GM19238 (cell line): Measurements from ENCODE around the gene PLA2G1B.

Source experiments
- DNase-seq: peaks from one replicate; pipeline ENCODE4 v3.0.0; 2011; ENCODE audit warnings: low spot score; ENCODE audit not compliant: insufficient read length

The PLA2G1B gene

DNA sequence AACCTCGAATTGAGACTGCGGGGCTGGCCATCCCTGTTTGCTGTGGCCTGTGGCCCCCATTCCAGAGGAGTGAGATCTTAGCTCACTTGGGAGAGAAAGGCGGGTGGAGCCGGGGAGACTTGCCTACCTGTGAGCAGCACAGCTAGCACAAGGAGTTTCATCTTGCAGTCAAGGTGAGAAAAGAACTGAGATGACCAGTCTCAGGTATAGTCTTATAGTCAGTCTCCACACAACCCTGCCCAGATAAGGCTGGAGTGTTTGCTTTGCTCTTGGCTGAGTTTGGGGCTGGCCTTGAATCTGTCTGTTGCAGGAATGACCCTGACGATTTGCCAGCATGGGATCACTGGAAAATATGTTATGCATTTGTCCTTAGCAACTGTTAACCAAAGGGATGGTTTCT is at the start of gene PLA2G1B:
Gene PLA2G1B, minus strand, starts transcription at position 187 of the 400 bp plus-strand sequence. Its CDS starts 26 bp downstream, at position 161.
- no peak for DNase-seq

DNA sequence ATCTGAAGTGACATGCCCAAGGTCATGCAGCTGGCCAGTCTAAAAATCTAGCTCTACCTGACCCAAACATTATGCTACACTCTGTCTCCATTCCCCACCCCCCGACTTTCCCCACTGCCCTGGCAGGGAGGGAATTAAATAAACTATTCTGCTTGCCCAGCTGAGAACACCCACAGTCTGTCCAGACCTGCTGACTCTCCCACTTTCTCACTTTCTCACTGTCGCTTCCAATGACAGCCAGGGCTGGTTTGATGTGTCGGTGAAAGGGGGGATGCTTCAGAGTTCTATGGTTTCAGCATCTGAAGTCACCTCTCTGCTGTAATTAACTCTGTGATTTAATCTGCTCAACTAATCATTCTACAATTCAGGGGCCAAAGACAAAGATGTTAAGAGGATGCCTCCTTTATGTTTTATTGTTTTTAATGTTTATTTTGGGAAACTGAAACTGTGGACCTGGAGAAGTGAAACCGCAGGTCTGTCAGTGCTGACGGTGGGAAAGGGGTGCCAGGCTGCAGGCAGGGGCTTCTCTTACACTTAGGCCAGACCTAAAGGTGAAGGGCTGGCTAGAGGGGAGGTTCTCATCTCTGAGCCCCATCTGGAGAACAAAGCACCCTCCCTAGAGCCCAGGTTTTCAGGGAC is 49.5 kb upstream of the PLA2G1B start:
- DNase-seq: no peak

- DNase-seq: no peak
Measured at GRCh38 chr12:120376416-120376815, 48.8 kb upstream of the PLA2G1B start.

GRCh38 chr12:120376009-120376408 is 48.4 kb upstream of the PLA2G1B start:
- no peak for DNase-seq

GRCh38 chr12:120373683-120374082 is 46.1 kb upstream of the PLA2G1B start:
- DNase-seq: no peak

GRCh38 chr12:120370343-120371243 is 43.0 kb upstream of the PLA2G1B start:
- no peak for DNase-seq

- DNase-seq: no peak
Measured at GRCh38 chr12:120369603-120370342, 42.2 kb upstream of the PLA2G1B start.

GRCh38 chr12:120368789-120369602 is 41.4 kb upstream of the PLA2G1B start, which contains the start of gene MSI1:
TSS of gene MSI1 (minus strand) at chr12:120369164. CDS start at chr12:120369091, 73 bp downstream.
- DNase-seq: no peak

DNA sequence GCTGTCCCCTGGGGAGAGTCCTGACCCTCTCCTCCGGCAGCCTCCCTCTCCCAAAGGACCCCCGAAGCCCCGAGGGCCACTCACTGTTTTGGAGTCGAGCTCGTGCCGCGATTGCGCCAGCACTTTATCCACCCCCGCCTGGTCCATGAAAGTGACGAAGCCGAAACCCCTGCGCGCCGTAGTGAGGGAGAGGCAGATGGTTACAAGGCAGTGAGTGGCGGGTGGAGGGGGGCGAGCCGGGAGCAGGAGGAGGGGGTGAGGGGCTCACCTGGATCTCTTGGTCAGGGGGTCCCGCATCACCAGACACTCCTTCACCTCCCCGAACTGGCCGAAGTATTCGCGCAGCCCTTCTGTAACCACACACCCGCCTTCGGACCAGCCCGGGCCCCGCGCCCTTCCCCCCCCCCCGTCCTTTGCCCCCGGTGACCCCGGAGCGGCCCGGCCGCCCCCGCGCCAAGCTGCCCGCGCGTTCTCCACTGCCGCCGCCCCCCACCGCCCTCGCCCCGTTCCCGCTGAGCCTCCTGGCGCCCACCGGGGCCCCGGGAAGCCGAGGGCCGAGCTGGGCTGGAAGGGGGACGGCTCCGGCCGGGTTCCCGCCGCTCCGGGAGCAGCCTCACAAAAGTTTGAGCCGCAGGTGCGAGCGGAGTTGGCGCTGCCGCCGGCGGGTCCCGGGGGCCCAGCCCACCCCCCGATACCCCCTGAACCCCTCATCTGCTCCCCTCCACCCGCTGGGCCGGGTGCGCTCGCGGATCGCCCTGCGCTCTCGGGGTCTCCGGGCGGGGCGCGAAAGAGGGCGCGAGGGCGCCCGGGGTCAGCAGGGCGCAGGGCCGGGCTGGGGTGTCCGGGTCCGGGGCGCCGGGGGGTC is 40.6 kb upstream of the PLA2G1B start:
- no peak for DNase-seq

- DNase-seq: no peak
Measured at GRCh38 chr12:120367233-120367923, 39.8 kb upstream of the PLA2G1B start.

DNA sequence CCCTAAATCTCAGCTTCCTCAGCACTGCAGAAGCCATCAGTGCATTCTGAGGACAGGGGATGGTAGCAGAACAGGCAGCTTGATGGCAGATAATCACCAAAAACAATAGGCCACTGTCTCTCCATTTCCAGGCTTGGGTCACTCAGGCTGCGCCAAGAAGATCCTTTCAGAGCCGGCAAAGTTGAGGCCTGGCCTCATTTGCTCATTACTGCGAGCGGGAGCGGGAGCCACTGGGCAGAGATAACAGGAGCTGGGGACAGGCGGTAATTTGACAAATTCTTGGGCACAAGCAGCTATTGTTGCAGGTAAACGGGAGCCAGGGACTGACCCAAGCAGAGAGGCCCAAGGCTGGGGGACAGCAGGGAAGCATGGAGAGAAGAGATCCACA is 39.3 kb upstream of the PLA2G1B start:
- no peak for DNase-seq

- no peak for DNase-seq
Measured at GRCh38 chr12:120366341-120366705, 38.7 kb upstream of the PLA2G1B start.

DNA sequence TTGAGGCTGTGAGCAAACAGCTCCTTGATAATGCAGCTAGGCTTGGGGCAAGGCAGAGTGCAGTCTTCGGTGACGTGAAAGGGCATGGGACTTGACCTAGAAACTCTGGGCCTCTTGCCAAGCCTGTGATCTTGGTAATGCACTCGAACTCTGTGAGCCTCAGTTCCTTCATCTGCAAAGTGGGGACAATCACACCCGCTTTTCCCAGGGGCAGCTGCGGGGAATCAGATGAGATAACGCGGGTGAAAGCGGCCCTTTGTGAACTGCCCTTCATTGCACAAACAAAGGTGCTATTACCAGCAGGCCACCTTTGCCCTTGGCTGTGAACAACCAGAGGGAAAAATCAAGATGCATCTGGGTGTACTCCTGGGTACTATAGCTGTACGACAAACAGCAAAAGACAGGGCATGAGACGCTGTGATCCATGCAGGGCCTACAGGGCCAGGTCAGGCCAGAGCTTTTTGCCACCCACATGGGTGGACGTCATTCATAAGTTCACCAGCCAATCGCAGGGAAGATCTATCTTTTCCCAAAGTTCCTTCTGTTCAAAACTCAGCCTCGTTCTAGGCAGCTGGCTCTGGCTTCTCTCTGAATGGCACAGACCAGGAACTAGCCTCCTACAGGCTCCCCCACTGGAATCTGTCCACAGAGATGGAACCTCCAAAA is 38.2 kb upstream of the PLA2G1B start:
- no peak for DNase-seq

DNA sequence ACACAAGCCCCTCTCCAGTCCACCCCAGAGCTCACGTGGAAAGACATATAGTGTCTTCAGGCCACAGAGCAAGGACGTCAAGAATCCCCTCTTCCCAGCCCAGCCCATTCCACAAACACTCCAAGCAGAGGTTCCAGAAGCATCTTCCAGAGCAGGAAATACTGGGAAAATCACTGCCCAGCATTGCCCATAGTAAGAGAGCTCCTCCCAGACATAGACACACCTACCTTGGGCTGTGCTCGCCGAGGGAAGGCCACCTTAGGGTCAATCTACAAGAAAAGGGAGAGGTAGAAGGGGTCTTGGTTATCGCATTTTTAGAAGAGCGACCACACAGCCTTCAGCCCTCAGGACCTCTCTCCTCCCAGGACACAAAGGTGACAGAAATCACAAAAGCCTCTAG is 36.9 kb upstream of the PLA2G1B start:
- no peak for DNase-seq

DNA sequence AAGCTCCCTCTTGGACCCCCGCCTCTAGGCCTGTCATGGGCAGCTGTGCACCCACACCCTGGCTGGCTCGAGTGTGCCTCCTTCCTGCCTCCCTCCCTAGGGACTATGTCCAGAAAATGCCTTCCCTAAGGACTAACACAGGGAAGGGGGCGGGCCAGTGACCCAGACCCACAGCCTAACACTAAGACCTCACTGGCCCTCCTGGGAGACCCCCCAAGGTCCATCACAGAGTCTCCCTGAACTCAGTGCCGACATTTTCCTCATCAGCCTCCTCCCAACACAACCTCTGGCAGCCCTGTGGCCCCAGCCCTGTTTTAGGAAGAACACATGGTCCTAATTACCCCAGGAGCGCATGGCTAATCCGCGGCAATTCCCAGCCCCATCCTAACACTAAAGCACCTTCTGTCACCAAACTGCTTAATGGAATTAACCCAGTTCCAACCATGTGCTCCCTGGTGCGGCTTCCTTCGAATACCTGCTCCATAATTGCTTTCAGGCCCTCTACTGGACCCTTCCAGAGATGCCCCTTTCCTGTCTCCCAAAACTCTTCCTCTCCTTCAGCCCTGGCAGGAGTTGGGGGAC is 35.8 kb upstream of the PLA2G1B start:
- no peak for DNase-seq

- DNase-seq: no peak
Measured at GRCh38 chr12:120362516-120363273, 35.1 kb upstream of the PLA2G1B start.

- DNase-seq: no peak
Measured at GRCh38 chr12:120361506-120362208, 34.1 kb upstream of the PLA2G1B start.
